SH-SY5Y (cell line): ENCODE results near the gene KRT71.

ENCODE experiments used
- GATA2 ChIP-seq: IDR thresholded peaks from 2 replicates; pipeline ENCODE4 v1.6.1; 2011; ENCODE audit warnings: mild to moderate bottlenecking, low read depth, low read length
- GATA3 ChIP-seq: IDR thresholded peaks from 2 replicates; pipeline ENCODE4 v1.6.1; 2011; ENCODE audit warnings: low read depth, mild to moderate bottlenecking, low read length, moderate library complexity

The KRT71 gene

GRCh38 chr12:52558781-52559445 is 6.0 kb upstream of the KRT71 start:
- no peak for TF ChIP-seq GATA3
- TF ChIP-seq GATA2: no peak

- TF ChIP-seq GATA2 (no peak), GATA3 (no peak)
Measured at GRCh38 chr12:52557476-52557875, 4.5 kb upstream of the KRT71 start.

GRCh38 chr12:52555577-52555976 is 2.6 kb upstream of the KRT71 start:
- TF ChIP-seq GATA3: no peak
- no peak for TF ChIP-seq GATA2

DNA sequence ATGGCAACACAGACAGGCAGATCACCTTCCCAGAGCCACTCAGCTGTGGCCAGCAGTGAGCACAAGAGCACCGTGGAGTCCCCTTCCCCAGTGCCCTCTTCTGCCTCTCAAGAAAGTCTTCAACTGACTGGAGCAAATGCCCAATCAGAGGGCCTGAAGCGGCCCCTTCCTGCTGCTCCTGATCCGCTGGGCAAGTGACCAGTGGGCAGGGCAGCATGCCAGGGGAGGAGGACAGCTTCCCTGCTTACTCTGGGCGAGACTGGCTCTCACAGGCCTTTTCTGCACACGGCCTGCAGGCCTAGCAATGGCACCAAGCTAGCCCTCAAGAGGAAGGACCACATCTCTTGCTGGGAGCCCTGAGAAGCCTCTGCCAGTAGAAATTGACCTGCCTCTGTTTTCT is 890 bp downstream of the KRT71 start:
- TF ChIP-seq GATA2 (no peak), GATA3 (no peak)

DNA sequence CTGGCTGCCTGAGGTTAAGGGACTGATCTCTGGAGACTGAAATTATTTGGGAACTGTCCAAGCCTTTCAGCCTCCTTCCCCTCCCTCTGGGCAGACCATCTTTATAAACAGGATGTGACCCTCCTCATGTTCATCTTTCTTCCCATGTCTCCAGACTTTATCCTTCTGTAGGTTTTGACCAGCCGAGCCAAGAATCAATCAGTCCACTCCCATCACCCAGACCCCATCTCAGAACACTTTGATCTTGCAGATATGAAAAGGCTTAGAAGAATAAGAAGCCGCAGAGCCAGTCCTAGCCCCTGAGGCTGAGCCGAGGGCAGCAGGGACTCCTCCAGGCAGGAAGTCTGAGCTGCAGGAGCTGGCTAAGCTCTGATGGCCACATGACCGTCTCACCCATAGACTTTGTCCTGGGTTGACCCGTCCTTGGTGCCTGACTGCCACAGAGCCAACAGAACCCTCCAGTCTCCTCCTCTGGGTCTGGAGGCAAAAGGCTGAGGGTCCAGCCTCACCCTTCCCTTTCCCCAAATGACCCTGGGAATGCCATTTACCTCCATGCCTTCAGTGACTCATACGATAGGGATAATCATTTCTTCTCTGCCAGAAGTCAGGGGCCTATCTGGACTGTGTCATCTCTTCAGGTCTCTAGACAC is 1.6 kb downstream of the KRT71 start:
- TF ChIP-seq GATA2 (no peak), GATA3 (no peak)

- no peak for TF ChIP-seq GATA3
- TF ChIP-seq GATA2: no peak
Measured at GRCh38 chr12:52546126-52546525, 6.8 kb downstream of the KRT71 start.

- TF ChIP-seq GATA3 (no peak), GATA2 (no peak)
Measured at GRCh38 chr12:52543985-52544883, 8.7 kb downstream of the KRT71 start.

DNA sequence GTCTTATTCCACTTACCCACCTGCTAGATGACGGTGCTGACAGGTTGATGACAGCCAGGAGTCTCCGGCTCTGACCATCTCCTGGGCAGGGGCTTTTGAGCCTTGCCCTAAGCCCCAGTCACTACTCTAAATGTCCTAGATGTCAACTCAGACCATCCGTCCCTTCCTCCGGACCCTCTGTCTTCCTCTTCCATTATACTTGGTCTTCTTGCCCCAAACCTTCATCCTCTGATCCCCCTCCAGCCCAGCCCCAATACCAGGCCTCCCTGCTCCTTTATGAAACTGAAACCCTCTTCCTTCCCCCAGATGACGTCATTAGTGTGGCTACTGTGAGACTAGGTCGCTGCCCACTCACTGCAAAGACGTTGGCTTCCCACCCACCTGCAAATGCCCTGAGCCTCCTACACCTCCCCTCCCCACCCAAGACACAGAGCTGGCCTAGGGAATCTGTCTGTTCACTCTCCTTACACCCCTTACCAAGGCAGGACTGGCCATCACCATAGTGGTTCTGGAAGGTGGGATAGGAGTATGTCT is 10.1 kb downstream of the KRT71 start:
- TF ChIP-seq GATA2 (no peak), GATA3 (no peak)

DNA sequence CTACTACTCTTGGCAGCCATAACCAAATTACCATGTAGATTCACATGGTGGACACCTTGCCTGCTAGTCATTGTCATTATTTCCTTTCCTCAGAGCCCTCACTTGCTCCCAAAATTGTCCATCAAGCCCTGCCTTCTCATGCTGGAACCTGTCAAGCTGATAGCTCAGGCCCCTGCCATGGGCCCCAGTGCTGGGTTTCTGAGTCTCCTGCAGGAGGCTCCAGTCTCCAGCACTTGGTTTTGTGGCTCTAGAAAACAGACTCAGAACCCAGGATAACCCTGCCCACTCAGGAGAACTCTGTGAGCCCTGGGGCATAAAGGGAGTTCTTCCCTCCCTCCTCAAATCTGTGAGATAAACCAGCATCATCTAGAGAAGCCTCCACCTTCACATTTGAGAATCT is 10.8 kb downstream of the KRT71 start:
- TF ChIP-seq GATA3 (no peak), GATA2 (no peak)

- TF ChIP-seq GATA2 (no peak), GATA3 (no peak)
Measured at GRCh38 chr12:52541709-52542108, 11.2 kb downstream of the KRT71 start.

DNA sequence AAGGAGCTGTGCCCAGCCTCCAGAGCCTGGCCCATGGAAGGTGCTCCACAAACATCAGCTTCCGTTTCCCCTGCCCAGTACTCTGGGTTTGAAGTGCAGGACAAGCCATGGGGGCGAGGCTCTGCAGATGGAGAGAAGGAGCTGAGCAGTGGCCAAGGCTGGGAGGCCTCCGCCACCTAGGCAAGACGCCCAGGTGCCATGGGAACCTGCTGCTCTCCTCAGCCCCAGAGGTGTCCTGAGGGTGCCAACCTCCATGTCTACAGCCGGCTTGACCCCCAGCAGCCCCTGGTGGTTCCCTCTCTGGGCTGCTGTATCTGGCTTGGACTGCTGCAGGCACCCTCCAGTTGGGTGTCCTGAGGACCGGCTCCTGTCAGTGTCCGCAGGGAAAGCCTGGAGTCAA is 12.4 kb downstream of the KRT71 start:
- TF ChIP-seq GATA2 (no peak), GATA3 (no peak)

DNA sequence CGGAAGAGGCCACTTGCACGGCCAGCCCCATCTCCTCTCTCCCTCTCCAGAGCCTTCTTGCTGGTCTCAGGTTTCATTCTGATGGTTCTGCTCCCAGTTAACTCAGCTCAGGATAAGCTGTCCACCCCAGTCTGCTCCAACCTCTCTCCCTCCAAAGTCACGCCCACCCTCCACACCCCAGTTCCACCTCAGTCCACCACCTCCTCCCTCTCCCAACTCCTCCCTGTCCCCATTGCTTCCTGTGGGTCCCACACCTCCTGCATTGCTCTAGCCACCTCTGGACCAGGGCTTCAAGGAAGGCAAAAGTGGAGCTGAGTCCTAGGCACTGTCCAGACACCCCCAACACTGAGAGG is 13.1 kb downstream of the KRT71 start:
- TF ChIP-seq GATA2 (no peak), GATA3 (no peak)

DNA sequence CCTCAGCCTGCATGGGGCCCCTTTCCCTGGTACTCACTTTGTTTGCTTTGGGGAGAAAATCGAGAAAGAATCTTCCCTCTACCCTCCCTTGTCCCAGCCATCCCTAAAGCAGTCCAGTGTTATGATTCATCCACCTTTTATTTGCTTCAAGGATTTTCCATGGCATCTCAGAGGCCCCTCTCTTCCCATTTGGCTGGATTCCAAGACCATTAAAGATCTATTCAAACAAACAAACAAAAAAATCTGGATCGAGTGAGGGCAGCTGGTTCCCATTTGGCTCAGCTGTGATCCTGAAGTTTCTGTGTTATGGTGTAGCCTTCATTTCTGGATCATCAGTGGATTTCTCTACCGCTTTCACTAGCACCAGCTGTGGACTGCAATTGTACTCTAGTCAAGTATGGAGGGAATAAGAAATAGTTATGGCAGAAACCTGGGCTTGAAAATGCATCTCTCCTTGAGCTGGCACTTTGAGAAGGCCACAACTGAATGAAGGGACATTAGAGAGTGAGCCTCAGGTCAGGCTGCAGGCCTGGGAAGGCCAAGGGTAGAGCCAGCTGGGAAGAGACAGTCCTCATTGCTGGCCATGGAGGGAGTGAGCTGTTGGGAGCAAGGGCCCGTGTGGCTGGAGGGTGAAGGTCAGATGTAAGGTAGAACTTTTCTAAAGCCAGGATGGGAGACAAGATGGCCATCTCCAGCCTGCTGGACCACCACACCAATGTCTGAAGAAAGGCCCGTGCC is 13.7 kb downstream of the KRT71 start:
- TF ChIP-seq GATA2: no peak

DNA sequence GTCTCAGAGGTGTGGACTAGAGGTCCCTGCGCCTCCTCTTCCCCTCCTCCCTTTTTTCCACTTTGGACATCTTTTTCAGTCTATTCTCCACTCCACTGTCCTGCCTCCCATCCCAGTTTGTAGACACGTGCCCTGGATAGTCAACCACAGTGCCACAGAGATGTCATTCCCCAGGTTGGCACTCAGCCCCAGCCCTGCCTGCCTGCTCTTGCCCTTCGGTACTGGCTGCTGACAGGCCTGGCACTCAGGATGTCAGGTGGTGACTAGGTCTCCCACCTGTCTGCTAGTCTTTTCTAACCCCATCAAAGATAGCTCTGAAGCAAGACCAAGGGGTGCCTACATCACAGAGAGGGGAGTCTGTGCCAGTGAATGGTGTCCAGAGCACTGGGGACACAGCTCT is 15.8 kb downstream of the KRT71 start:
- TF ChIP-seq GATA2 (no peak), GATA3 (no peak)
